Measurements from ENCODE around the gene SRGAP1.
A peak's percentile ranks its signal among the peaks of the same experiment; 100 is the strongest.
"Not testable (repeated sequence)": the region's sequence is repeated elsewhere in the genome, so short reads cannot be mapped to it uniquely, and the experiment has no call there.

Gene SRGAP1

GRCh38 chr12:63836046-63836445 is 8.5 kb upstream of the SRGAP1 start:
- DNase-seq = no peak

DNA sequence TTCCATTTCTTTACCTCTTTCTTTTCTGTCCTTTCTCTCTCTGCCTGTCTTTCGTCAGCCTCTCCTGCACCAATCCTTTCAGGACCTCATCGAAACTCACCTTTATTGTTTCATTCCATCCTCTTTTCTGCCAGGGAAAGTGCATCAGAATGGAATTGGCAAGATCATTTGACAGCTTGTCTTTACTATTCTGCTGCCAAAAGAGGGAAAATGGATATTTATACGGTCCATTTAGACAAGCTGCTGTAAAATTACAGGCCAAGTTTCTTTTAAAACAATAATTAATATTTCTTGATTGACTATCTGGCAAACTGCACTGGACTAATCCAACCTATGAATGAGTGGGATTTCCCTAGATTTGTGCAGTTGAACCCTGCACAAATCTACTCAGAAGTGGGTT is 7.6 kb upstream of the SRGAP1 start:
- no peak for DNase-seq

DNA sequence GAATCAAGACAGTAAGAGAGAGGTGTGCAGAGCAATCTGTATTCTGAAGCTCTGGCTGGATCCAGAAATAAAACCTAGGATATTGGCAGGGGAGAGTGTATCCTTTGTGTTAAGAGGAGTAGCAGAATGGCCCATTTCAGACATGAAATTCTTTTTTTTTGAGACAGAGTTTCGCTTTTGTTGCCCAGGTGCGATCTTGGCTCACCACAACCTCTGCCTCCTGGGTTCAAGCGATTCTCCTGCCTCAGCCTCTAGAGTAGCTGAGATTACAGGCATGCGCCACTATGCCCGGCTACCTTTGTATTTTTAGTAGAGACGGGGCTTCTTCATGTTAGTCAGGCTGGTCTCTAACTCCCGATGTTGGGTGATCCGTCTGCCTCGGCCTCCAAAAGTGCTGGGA is 6.1 kb upstream of the SRGAP1 start:
- DNase-seq = no peak

DNA sequence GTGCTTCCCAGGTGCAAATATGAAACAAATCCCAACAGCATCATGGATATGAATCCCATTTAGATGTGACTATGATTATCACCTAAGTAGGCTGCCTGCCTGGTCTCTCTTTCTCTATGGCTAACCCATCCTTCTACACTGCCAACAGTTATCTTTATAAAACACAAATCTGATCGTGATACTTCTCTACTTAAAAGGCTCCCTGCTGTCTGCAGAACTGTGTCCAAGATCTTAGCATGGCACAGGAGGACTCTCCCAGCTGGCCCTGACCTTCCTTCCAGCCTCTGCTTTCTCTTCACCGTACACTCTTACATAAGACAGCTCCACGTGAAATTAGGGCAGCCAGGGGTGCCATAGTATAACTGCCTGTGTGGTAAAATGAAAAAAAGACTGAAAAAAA is 3.5 kb upstream of the SRGAP1 start:
- DNase-seq = no peak

DNA sequence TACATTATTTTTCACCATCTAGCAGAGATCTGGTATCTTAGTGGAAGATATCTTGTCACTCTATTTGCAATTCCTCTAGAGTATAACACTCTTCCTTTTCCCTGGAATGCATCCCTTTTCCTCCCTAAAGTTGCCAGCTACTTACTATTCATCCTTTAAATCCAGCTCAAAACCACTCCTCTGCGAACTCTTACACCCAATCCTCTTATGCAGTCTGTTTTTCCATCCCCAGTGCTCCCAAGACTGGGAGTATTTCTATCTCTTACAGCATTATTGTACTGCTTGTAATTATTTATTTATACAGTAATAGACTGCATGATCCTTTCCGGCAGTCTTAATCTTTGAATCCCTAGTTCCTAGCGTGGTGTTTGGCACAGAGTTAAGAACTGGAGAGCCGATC is 2.9 kb upstream of the SRGAP1 start:
- DNase-seq = no peak

DNA sequence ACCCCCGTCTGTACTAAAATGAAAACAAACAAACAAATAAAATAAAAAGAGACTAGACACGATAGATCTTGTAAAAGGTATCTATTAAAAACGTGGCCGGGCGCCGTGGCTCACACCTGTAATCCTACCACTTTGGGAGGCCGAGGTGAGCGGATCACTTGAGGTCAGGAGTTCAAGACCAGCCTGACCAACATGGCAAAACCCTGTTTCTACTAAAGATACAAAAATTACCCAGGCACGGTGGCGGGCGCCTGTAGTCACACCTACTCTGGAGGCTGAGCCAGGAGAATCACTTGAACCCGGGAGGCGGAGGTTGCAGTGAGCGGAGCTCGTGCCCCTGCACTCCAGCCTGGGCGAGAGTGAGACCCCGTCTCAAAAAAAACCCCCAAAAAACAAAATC is 1.8 kb upstream of the SRGAP1 start:
- not testable (repeated sequence) for DNase-seq

DNA sequence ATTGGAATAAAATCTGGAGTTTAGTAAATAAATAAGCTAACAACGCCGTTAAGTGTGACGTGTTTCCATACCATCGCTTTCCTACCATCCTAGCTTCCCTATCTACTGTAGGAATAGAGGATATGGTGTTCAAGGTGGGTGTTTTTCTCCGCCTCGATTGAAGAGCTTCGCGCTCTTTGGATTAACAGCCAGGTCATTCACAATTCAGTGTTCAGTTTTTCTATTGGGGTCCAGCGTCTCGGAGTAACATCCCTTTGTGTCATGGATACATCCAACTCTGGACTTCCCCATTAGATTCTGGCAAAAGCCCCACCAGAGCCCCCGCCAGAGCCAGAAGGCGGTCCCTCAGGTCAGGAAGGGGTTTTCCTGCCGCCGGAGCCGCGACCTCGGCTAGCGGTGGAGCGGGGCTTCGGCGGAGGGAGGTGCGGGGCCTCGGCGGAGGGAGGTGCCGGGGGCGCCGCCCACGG is 1.2 kb upstream of the SRGAP1 start:
- DNase-seq = no peak

DNA sequence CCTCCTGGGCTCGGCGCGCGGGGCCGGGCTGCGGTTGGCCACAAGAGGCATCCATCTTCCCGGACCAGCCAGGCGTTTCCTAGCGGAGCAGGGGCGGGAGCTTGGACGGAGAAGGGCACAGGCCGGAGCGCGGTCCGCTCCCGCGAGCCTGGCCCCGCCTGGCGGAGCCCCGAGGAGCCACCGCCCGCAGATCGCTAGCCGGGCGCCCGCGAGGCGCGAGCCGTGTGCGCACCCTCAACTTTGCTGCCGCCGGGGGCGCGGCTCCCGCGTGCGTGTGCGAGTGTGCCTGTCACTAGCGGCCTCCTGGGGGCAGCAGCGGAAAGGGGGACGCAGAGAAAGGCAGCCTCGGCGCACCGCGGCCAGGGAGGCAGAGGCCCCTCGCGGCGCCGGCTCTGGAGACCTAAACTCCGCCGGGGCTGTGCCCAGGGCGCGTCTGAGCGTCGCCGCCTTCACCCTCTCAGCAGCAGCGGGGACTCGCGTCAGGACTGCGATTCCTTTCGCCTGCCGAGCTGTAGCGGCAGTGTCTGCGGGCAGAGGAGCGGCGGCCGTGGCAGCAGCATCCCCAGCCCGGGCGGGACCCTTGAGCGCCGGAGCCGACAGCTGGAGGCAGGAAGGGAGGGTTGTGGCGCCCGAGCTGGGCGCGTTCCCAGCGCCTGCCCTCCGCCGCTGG is 644 bp upstream of the SRGAP1 start:
- DNase-seq = peak; percentile 99

GRCh38 chr12:63845726-63846125 is 1.2 kb downstream of the SRGAP1 start:
- DNase-seq = peak; percentile 39

DNA sequence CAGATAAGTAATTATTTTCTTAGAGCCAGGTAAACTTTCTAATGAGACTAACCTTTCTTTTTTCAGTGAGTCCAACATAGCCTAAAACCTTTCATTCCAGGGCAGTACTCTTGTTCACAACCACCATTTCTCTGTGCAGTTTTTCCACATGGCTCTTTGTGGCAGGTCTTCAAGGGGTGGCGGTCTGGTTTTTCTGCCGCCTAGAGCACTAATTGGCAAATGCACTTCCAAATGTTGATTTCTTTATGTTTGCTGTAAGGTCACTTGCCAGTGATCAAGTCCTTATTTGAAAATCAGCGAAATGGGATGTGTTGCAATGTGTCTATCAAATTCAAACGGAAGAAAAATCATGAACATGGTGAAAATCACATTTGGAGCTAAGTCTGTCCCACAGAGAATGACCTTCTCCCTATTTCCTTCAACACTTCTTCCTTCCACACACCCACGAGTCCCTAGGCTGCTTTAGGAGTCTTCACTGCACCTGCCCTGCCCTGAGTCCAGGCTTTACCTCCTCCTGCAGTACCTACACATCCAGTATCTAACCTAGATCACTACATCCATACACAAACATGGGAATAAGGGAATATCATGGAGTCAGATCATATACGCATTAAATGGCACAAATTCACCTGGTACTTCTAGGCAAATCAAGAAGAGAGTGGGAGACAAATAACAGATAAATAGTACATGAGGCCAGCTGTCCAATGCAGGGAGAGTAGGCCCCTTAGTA is 1.9 kb downstream of the SRGAP1 start:
- DNase-seq = no peak

- DNase-seq = no peak
Observed at GRCh38 chr12:63848450-63848849, 4.0 kb downstream of the SRGAP1 start.

GRCh38 chr12:63849106-63849620 is 4.7 kb downstream of the SRGAP1 start:
- DNase-seq = no peak

DNA sequence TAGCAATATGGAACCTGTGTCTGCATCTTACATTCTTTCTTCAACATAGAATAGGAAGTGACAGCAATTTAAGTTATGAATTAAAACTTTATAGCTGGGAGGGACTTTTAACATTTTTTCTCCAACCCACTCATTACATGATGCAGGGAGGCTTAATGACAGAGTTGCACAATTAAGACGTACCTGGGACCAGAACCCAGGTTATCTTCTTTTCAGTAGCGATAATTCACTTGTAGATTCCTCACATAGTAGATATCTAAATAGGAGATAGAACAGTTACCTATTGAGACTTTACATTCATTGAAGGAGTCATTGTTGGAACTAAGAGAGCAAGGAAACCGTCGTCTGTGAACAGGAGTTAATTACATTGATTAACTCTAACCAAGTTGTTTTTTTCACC is 5.1 kb downstream of the SRGAP1 start:
- no peak for DNase-seq

DNA sequence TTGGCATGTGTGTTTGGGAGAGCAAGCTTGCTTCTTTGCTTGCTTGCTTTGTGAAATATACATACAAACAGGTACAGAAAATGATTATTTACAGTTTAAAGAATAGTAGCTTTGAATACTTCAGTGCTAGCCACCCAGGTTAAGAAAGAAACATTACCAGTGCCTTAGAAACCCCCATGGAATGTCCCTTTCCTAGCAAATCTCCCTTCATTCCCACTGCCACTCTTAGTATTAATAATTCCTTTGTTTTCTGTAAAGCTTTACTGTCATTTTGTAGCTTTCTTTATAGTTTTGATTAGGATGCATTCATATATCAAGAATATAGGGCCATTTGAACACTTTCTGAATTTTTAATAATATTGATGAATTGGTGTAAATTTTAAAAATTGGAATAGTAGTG is 9.5 kb downstream of the SRGAP1 start:
- no peak for DNase-seq

DNA sequence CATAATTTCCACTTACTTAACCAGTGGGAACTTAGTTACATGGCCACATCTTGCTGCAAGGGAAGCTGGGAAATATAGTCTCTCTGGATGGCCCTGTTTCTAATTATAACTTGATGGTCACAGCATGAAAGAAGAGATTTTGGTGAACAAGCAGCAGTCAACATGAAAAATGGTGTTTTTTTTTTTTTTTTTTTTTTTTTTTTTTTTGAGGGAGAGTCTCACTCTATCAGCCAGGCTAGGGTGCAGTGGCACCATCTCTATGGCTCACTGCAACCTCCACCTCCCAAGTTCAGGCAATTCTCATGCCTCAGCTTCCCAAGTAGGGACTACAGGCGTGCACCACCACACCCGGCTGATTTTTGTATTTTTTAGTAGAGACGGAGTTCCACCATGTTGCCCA is 10.8 kb downstream of the SRGAP1 start:
- DNase-seq = no peak

DNA sequence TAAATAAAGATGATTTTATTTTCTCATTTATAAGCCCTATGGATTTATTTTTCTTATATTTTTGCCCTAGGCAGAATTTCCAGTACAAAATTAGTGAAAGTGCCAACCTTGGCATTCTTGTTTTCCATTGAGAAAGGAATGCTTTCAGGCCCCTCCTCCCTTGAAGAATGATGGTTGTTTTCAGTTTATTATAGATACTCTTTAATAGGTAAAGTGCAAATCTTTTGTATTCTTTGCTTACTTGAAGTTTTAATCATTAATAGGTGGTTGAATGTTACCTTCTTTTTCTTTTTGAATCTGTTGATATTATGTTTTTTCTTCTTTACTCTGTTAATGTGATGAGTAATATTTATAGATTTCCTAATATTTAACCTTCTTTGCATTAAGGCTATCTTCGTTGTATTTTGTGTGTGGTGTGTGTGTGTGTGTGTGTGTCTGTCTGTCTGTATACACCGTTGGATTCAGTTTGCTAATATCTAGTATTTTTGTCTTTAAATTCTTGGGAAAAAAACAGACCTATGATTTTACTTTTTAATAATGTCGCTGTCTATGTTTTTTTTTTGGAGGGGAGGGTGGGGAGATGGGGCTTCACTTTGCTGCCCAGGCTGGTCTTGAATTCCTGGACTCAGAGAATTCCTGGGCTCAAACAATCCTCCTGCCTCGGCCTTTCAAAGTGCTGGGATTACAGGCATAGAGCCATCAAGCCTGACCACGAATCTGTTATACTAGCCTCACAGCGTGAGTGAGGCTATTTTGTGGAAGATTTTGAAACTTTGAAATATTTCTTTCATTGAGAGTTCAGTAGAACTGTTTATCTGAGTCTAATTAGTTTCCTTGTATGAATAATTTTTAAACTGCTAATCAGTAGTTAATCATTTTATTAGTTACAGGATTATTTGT is 13.5 kb downstream of the SRGAP1 start:
- DNase-seq = no peak

DNA sequence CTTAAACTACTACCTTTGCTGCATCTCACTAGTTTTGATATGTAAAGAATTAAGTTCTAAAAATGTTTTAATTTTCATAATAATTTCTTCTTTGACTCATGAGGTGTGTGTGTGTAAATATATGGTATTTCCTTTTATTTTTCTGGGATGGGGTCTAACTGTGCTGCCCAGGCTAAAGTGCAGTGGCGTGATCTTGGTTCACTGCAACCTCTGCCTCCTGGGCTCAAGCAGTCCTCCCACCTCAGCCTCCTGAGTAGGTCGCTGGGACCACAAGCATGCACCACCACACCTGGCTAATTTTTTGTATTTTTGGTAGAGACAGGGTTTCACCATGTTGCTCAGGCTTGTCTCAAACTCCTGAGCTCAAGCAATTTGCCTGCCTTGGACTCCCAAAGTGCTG is 15.4 kb downstream of the SRGAP1 start:
- DNase-seq = not testable (repeated sequence)

- peak; percentile 30 for DNase-seq
Observed at GRCh38 chr12:63862187-63862968, 17.9 kb downstream of the SRGAP1 start.

- no peak for DNase-seq
Observed at GRCh38 chr12:63862969-63863230, 18.4 kb downstream of the SRGAP1 start.

DNA sequence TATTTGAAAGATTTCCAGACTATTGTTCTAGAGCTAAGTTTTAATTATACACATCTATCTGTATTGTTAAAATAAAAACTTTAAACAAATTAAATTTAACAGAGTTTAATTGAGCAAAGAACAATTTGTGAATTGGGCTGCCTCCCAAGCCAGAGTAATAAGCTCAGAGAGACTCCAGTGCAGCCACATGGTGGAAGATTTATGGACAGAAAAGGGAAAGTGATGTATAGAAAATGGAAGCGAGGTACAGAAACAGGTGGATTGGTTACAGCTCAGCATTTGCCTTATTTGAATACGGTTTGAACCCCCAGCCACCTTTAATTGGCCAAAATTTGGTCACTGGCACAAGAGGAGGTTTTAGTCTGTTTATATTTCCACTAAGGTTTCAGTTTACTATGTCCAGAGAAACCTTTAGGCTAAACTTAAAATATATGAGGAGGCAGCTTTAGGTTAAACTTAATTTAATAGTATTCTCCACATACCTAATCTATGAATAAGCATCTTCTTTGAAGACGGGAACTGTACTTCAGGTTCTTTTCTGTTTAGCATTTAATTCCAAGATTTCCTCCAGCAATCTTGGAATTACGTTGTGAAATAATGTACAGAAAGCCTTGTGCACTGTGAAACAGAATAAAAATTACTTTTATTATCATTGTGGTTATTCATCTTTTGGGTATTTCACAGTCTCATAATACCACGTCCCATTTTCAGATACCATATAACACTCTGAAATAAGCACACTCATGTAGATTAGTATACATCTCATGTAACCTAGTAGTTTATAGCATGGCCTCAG is 19.4 kb downstream of the SRGAP1 start:
- no peak for DNase-seq

GRCh38 chr12:63864454-63864706 is 19.9 kb downstream of the SRGAP1 start:
- DNase-seq = no peak

DNA sequence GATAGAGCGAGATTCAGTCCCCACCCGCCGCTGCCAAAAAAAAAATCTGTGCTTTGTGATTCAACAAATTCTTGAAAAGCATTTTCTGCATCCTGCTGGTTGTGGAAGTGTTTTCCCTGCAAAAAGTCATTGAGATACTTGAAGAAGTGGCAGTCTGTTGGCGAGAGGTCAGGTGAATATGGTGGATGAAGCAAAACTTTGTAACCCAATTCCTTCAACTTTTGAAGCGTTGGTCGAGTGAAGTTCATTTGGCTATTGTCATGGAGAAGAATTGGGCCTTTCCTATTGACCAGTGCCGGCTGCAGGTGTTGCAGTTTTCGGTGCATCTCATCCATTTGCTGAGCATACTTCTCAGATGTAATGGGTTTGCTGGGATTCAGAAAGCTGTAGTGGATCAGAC is 20.9 kb downstream of the SRGAP1 start:
- DNase-seq = no peak

Data from right kidney (tissue), 1 donor.